CD4-positive, alpha-beta T cell treated with Interleukin-2 at 100 ng/mL for 4 hours (primary cell): ENCODE results near the gene ESR1.

Experiments
- DNase-seq: peaks from one replicate; pipeline ENCODE4 v3.0.0-alpha.2; 2020; ENCODE audit warnings: low spot score

Gene ESR1

DNA sequence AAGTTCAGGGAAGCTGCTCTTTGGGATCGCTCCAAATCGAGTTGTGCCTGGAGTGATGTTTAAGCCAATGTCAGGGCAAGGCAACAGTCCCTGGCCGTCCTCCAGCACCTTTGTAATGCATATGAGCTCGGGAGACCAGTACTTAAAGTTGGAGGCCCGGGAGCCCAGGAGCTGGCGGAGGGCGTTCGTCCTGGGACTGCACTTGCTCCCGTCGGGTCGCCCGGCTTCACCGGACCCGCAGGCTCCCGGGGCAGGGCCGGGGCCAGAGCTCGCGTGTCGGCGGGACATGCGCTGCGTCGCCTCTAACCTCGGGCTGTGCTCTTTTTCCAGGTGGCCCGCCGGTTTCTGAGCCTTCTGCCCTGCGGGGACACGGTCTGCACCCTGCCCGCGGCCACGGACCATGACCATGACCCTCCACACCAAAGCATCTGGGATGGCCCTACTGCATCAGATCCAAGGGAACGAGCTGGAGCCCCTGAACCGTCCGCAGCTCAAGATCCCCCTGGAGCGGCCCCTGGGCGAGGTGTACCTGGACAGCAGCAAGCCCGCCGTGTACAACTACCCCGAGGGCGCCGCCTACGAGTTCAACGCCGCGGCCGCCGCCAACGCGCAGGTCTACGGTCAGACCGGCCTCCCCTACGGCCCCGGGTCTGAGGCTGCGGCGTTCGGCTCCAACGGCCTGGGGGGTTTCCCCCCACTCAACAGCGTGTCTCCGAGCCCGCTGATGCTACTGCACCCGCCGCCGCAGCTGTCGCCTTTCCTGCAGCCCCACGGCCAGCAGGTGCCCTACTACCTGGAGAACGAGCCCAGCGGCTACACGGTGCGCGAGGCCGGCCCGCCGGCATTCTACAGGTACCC, at the start of gene ESR1:
Gene ESR1, plus strand, starts transcription at position 170 of the 858 bp plus-strand sequence. Its CDS starts 231 bp downstream, at position 401.
- no peak for DNase-seq

DNA sequence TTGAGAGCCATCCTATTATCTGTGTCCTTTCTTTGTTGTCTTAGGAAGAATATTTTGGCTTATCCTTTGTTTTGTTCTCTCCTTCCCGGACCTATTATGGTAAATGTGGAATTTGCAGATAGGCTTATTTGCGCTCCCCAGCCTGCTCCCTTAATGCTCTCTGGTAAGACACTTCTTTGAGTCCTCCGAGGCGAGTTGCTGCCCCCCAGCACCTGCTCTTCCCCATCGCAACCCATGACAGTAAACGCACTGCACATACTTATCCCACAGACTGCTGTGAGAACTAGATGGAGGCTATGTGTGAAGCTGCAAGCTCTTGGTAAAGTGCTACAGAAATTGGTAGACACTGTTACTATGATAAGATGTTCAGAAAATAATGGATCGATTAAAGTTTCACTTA, 47.0 kb upstream of the ESR1 start:
- DNase-seq, result no peak

DNA sequence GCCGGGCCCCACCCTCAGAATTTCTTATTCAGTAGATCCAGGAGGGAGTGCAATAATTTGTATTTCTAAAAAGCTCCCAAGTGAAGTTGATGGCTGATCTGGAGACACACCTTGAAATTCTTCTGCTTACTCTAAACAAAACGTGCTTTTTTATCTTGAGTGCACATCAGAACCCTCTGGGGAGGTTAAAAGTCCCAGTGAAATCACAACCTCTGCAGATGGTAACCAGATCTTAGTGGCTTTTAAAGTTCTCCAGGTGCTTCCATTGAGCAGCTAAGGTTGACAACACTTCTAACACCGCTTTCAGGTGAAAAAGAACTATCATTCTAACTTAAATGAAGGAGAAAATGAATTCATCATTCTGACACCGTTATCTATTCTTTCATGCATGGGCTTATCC, 45.6 kb upstream of the ESR1 start:
- DNase-seq, result no peak

DNA sequence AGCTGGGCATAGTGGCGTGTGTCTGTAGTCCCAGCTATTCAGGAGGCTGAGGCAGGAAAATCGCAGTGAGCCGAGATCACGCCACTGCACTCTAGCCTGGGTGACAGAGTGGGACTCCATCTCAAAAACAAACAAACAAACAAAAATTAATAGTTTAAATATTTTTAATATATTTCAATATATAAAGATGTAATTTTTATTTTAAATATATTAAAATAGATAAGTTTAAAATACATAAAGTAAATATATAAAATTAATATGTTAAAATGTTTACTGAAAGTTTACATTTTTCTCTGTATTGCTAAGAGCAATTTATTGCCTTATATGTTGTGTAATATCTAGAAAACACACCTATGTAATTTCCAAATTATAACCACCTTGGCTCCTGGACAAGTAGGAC, 44.7 kb upstream of the ESR1 start:
- no peak for DNase-seq

DNA sequence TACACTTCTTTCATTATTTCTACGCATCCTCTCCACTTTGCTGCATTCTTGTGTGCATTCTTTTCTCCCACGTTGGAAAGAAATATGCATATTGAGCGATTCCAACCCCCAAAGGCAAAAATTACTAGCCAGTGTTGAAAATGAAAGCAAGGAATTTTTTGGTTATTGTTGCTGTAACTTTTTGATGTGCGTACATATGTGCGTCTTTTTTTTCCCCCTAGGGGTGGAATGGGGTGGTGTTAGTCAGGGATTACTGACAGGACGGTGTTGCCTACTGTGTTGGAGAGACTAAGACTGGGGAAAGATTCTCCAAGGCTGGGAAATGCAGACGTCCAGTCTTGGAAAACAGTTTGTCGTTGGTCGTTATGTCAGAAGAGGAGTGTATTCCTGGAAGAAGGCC, 44.2 kb upstream of the ESR1 start:
- DNase-seq, result no peak

DNA sequence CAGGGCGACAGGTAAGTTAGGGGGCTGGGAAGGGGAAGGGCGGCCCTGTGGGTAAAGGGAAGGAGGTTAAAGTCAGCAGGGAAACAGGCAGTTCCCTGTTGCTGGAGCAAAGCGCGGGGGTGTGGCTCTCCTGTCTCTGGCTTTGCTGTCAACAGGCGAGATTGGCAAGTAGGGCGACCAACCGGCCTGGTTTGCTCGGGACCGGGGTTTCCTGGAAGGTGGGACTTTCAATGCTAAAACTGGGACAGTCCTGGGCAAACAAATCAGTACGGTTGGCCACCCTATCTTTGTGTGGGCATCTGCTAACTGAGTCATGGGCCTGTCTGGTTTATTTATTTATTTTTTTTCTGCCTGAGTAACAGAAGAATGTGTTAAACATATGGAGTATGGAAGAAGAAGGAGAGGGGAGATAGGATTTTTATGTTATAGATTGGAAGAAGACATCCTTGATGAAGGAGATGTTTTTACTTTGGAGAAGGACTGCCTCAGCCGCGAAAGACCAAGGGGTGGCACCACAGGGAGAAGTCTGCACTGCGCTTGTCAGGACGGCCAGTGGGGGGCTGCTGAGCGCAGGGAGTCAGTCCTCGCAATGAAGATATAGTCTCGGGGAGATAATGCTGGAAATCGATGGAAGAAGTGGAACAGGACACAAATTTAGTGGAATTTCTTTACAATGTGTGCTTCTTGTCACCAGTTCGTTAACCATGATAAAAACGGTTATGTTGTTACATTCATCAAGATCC, 43.4 kb upstream of the ESR1 start:
- peak; percentile 11 for DNase-seq

DNA sequence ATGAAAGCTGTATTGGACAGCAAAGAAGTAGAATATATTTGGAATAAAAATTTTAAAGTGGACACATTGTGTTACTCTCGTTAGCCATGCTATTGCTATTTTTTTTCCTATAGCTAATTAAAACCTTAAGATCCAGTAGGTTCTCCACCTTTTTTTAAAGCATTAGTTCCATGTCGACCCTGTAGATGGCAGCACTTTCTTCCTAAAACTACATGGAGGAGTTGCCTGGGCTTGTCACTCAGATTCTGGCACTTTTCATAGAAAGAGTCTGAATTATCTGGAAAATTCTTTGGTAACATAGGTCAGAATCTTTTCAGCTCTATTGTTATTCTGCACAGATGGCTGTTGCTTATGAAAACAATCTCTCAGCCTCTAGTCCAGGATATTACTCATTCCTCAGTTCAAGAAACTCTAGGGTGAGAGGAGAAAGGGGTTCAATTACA, 42.0 kb upstream of the ESR1 start:
- peak; percentile 66 for DNase-seq

DNA sequence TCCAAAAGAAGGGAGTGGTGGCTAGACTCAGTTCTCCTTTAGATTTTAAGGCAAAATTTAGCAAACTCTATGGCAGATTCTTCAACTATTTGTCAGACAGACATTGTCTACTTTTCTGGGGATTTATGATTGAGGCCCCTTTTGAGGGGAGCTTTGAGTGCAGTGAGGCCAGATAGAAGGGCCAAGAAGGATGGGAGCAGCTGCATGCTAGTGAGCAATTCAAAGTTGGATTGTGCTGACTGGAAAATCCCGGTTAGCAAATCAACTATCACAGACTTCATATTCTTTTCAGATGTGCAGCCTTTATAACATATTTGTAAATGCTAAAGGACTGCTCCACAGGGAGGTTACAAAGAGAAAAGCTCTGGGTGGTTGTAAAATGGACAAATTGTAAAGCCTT, 35.0 kb upstream of the ESR1 start:
- no peak for DNase-seq

DNA sequence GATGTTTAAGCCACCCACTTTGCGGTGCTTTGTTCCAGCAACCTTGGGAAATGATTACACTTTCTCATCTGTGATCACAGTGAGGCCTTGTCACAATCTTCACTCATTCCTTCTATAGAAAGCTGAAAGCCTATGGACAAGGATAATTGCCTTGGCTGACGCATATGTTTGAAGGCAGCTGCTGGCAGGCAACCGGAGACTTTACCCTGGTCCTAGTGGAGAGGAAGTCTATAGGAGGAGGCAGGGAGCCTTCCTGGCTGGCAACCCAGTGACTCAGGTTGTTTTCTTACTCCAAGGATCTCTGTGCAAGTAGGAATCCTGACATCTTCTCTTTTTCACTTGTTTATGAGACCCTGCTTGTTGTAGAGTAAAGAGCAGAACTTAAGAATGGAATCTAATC, 34.1 kb upstream of the ESR1 start:
- DNase-seq, result no peak

DNA sequence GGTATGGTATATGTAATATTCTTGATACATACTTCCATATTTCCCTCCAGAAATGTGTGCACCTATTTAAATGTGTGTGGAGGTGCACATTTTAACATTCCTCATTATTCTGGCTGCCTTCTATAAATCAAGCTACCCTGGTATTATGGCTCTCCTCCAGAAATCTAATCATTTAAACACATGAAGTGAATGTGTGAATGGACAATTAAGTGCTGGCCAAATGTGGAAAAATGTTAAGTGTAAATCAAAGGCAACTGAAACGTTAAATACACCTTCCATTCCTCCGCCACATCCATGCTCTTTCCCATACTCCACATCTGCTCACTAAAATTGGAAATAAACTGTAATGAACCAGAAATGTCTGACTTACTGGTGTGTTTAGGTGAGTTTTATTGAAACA, 24.9 kb upstream of the ESR1 start:
- no peak for DNase-seq

DNA sequence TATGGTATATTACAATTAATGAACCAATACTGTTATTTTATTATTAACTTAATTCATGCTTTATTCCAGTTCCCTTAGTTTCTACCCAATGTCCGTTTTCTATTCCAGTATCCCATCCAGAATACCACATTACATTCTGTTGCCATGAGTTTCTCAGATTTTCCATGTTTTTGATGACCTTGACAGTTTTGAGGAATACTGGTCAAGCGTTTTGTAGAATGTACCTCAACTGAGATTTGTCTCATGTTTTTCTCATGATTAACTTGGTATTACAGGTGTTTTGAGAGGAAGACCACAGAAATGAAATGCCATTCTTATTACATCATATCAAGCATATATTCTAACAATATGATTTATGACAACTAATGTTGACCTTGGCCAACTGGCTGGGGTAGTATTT, 23.8 kb upstream of the ESR1 start:
- no peak for DNase-seq

DNA sequence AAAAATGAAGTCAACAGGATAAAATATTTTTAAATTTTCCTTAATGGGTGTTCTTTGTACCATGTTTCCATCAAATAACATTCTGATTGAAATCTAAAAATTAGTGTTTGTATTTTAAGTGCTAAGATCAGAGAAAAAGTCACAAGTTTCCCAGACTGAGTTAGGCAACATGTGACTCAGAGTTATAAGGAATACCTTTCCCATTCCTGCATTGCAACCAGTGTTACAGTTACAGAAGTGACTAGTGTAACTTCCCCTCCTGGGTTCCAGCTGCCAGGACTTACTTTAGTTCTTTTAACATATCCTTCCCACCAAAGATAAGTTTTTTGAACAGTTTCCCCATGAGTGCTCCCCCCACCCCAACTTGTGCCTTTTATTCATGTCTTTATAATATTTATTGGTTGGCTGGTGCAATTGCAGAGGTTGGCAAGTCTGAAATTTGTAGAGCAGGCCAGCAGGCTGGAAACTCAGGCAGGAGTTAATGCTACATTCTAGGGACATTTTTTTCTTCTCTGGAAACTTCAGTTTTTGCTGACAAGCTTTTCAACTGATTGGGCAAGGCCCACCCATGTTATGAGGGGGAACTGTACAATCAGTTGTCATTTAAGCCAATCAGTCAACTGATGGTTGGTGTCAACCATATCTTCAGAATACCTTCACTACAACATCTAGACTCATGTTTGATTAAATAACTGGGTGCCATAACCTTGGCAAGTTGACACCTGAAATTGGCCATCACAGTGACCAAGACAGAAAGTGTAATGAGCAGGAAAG, 22.9 kb upstream of the ESR1 start:
- DNase-seq, result no peak

DNA sequence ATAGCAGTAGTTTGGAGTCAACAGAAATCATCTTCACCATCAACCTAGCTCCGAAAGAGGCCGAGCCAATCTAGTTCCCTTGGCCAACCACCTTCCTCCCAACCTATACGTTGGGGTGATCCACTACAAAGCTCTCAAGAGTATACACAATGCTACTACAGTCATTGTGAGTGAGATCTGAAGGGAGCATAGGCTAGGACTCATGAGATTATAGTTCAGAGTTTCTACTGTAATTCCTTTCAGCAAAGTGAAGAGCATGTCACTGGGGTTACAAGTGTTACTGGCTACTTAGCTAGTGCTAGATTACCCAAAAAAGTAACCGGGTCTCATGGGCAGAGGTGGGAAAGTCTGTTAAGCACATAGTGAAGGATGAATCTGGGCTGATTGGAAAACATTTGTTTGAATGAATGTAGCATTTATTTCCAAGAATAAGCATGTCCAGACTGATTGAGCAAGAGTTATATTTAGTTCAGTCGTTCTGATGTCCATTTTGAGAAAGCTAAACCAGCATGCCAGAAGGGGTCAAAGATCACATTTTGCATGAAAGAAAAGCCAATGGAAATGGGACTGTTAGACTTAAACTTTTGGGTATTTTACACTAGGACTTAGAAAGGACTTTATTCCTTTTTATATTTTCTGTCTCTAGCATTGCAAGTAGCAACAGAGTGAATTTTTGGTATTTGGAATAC, 10.5 kb upstream of the ESR1 start:
- DNase-seq, result no peak

DNA sequence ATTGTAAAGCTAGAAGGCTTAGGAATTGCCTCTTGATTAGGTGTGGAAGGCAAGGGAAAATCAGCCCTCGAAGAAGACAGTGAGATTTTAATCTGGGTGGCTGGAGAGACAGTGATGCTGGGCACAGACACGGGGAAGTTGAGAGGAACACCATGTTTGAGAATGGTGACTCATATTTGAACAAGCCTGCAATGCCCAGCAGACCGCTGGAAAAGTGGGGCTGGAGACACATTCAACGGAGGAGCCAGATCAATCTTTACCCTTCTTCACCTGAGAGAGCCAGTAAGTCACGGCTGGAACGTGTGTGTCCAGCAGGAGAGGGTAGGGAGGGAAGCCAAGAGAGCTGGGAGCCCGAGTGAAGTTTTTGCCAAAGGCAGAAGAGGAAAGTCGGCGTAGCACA, 3.7 kb upstream of the ESR1 start:
- DNase-seq, result no peak

DNA sequence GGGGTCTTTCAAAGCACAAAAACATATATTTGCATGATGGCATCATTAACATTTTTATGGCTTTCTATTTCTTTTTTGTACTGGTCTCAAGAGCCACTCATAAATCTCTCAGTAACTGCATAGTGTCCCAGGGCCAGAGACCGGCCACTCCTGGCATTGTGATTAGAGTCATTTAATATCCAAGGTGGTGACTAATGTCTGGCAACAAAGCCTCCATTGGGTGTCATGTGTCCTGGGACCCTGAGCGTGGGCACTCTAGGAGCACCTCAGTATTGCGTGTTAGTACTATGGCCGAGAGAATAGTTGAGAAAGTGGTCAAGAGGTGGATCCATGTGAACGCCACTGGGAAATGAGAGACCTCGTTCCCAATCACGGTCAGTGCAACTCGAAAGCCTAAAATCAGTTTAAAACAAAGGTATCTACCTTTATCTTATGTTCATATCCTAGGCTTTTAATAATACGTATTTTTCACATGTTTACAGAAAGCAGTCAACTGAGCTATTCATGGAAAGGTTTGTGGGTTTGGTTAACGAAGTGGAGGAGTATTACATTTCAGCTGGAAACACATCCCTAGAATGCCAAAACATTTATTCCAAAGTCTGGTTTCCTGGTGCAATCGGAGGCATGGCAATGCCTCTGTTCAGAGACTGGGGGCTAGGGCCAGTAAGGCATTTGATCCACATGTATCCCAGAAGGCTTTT, 2.7 kb upstream of the ESR1 start:
- DNase-seq, result no peak

DNA sequence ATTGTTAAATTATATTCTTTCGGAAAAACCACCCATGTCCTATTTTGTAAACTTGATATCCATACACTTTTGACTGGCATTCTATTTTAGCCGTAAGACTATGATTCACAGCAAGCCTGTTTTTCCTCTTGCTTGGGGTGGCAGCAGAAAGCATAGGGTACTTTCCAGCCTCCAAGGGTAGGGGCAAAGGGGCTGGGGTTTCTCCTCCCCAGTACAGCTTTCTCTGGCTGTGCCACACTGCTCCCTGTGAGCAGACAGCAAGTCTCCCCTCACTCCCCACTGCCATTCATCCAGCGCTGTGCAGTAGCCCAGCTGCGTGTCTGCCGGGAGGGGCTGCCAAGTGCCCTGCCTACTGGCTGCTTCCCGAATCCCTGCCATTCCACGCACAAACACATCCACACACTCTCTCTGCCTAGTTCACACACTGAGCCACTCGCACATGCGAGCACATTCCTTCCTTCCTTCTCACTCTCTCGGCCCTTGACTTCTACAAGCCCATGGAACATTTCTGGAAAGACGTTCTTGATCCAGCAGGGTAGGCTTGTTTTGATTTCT, 2.1 kb upstream of the ESR1 start:
- no peak for DNase-seq

DNA sequence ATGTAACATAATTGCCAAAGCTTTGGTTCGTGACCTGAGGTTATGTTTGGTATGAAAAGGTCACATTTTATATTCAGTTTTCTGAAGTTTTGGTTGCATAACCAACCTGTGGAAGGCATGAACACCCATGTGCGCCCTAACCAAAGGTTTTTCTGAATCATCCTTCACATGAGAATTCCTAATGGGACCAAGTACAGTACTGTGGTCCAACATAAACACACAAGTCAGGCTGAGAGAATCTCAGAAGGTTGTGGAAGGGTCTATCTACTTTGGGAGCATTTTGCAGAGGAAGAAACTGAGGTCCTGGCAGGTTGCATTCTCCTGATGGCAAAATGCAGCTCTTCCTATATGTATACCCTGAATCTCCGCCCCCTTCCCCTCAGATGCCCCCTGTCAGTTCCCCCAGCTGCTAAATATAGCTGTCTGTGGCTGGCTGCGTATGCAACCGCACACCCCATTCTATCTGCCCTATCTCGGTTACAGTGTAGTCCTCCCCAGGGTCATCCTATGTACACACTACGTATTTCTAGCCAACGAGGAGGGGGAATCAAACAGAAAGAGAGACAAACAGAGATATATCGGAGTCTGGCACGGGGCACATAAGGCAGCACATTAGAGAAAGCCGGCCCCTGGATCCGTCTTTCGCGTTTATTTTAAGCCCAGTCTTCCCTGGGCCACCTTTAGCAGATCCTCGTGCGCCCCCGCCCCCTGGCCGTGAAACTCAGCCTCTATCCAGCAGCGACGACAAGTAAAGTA, 547 bp upstream of the ESR1 start:
- DNase-seq, result no peak

DNA sequence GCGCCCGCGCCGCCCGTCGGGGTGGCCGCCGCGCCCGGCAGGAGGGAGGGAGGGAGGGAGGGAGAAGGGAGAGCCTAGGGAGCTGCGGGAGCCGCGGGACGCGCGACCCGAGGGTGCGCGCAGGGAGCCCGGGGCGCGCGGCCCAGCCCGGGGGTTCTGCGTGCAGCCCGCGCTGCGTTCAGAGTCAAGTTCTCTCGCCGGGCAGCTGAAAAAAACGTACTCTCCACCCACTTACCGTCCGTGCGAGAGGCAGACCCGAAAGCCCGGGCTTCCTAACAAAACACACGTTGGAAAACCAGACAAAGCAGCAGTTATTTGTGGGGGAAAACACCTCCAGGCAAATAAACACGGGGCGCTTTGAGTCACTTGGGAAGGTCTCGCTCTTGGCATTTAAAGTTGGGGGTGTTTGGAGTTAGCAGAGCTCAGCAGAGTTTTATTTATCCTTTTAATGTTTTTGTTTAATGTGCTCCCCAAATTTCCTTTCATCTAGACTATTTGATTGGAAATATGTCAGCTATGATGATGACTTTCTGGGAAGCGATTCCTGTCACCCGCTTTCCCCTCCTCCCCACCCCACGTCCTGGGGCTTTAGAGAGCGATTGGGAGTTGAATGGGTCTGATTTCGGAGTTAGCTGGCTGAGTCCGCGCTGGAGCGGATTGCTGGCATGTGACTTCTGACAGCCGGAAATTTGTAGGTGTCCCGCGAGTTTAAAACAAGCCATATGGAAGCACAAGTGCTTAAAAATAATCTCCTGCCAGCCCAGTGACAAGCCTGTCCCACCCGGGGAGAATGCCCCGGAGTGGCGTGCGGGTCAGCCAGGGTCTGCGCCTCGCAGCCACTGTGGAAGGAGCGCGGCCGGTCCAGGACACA, 1.1 kb downstream of the ESR1 start:
- no peak for DNase-seq

DNA sequence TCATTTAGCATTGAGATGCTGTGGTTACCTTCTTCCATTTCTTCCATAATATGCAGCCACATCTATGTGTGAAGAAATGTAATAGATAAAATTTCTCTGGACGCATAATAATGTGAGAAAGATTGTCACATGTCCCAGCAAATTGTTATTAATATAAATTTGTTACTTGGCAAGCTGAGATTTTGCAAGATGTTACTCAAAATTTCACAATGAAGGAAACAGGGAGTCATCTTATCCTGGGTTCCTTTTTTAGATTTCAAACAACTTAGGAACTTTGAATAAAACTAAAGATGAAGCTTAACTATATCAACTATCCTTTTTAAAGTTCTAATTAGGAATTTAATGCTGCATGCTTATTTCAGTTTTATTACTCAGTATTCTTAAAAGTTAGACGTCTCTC, 3.6 kb downstream of the ESR1 start:
- DNase-seq, result no peak
